HG03342 (cell line): ENCODE data around the gene SLC25A38.
A peak's percentile ranks its signal among the peaks of the same experiment; 100 is the strongest.

Experiments used
- ATAC-seq: cut with Tn5 transposase; IDR thresholded peaks from one replicate; pipeline ENCODE4 v1.9.1; 2021; ENCODE audit warnings: mild to moderate bottlenecking, moderate library complexity; ENCODE audit not compliant: unreplicated experiment

The SLC25A38 gene

GRCh38 chr3:39428745-39429201, 45.6 kb downstream of the SLC25A38 start:
- no peak for ATAC-seq

GRCh38 chr3:39429466-39429865, 46.3 kb downstream of the SLC25A38 start:
- ATAC-seq: no peak

GRCh38 chr3:39432342-39432741, 49.2 kb downstream of the SLC25A38 start:
- no peak for ATAC-seq

- ATAC-seq: no peak
Observed at GRCh38 chr3:39433642-39434041, 50.5 kb downstream of the SLC25A38 start.

GRCh38 chr3:39434574-39434973, 51.4 kb downstream of the SLC25A38 start:
- ATAC-seq: peak; percentile 71

GRCh38 chr3:39435006-39435748, 52.0 kb downstream of the SLC25A38 start:
- ATAC-seq: no peak

GRCh38 chr3:39438880-39439279, 55.7 kb downstream of the SLC25A38 start:
- ATAC-seq: no peak

- no peak for ATAC-seq
Observed at GRCh38 chr3:39440316-39440715, 57.1 kb downstream of the SLC25A38 start.

GRCh38 chr3:39443530-39443929, 60.4 kb downstream of the SLC25A38 start:
- ATAC-seq: no peak

- ATAC-seq: no peak
Observed at GRCh38 chr3:39445927-39446326, 62.8 kb downstream of the SLC25A38 start.

GRCh38 chr3:39446444-39446843, 63.3 kb downstream of the SLC25A38 start:
- ATAC-seq: no peak
